Effector CD4-positive, alpha-beta T cell (primary cell): ENCODE results near the gene SAFB.

Experiments
- DNase-seq: peaks from one replicate; pipeline ENCODE4 v3.0.0-alpha.2; 2020

Gene SAFB

DNA sequence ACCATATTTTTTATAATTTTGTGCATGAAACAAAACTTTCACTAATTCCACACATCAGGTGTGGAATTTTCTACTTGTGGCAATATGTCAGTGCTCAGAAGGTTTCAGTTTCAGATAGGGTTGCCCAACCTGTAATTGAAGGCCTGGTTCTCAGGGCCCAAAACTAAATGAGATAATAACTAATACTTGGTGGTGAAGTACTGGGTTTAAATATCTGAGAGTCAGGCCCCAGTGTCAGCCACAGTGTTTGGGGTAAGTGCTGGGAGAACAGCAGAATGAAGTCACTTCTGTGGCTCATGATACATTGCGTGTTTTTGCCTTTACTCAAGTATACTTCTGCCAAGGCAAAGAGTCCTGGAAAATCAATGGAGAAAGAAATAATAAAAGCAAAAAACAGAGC lies 5.6 kb downstream of the SAFB start:
- no peak for DNase-seq

DNA sequence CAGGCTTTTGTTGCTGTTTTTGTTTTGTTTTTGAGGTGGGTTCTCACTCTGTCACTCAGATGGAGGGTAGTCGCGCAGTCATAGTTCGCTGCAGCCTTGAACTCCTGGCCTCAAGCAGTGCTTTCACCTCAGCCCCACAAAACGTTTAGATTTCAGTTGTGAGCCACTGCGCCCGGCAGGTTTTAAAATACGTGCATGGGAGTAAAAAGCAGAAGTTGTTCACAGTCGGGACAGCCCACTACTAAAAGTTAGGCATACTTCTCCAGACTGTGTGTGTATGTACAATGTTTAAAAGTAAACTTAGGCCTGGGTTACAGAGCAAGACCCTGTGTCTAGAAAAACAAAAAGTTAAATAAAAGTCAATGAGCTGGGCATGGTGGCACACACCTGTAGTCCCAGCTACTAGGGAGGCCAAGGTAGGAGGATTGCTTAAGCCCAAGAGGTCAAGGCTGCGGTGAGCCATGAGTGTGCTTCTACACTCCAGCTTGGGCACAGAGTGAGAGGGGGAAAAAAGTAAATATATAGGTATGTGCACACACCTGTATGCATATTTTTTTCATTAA lies 6.1 kb downstream of the SAFB start:
- no peak for DNase-seq

DNA sequence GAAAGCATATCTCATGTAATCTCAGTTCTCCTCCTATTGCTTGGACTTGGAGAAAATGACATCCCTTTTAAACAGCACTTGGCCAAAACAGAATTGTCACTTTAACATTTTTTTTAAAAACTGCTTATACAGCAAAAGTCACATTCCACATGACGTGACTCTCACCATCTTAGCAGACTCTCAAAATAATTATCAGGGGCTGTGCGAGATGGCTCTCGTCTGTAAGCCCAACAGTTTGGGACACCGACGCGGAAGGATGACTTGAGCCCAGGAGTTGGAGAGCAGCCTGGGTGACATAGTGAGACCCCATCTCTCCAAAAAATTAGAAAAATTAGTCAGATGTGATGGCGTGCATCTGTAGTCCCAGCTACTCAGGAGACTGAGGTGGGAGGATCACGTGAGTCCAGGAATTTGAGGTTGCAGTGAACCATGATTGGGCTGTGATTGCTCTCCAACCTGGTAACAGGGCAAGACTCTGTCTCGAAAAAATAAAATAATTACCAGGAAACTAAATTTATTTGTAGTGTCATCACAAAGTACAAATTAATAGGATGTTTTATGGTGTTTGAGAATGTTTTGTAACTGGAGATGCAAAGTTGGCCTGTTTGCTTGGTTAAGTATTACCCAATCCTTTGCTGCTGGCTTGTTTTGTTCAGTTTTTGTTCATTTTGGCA lies 8.8 kb downstream of the SAFB start:
- no peak for DNase-seq

GRCh38 chr19:5632241-5632612 lies 9.3 kb downstream of the SAFB start:
- DNase-seq = no peak

DNA sequence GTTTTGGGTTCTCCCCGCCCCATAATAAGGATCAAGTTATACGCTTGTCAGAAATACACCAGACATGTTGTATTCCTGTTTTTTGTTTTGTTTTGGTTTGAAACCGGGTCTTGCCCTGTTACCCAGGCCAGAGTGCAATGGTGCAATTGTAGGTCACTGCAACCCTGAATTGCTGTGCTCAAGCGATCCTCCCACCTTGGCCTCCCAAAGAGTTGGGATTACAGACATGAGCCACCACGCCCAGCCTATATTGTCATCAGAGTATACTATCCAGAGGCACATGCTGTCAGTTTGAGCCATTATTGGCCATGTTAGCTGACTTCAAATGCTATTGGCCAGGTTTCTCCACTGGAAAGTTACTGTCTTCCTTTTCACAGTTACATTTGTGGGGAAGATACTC lies 9.8 kb downstream of the SAFB start:
- no peak for DNase-seq

DNA sequence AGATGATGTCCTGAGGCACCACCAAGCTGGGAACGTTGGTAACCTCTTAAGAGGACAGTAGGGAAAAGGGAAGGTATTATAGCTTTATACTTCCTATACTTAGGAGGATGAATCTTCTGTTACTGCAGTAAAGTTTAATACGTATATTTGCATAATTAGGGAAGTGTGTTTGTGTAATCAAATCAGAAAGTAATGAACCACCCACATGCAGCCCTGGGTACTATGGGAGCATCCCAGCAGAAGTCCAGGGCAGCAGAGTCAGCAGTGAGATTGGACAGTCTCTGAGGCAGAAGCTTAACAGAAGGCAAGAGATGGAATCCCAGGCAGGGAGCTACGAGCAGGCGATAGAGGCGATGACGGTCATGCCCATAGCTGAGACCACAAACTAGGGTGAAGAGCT lies 12.5 kb downstream of the SAFB start:
- DNase-seq = no peak

- no peak for DNase-seq
Measured at GRCh38 chr19:5637971-5638370, 15.1 kb downstream of the SAFB start.

- DNase-seq = no peak
Measured at GRCh38 chr19:5641171-5641570, 18.3 kb downstream of the SAFB start.

DNA sequence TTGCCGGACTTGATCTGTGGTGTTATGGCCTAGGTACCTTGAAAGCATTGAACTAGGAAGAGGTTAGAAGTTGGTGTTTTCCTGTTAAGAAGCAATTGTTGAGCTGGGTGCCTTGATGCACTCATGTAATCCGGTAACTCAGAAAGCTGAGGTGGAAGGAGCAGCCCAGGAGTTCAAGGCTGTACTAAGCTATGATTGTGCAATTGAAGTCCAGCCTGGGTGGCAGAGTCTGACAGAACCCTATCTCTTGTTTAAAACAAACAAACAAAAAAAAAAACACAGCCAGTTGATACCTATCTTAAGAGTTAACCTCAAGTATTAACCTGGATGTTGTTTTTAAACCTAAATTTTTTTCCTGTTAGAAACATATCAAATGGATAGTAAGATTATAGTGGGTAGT lies 19.3 kb downstream of the SAFB start:
- DNase-seq = no peak

- DNase-seq = no peak
Measured at GRCh38 chr19:5643060-5643459, 20.2 kb downstream of the SAFB start.

DNA sequence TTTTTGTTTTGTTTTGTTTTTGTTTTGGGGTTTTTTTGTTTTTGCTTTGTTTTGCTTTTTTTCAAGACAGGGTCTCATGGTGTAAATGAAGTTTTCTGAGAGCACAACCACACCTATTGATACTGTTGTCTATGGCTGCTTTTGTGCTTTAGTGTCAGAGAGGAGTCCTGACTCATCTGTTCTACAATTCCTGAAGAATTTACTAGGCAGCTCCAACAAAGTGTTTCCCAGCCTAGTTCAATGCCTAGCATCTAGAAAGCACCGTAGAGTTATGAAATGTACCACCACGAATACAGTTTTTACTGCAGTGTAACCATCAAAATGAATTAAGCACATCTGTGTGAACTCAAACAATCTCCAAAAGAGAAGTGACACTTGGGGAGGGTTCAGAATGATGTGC lies 21.2 kb downstream of the SAFB start:
- no peak for DNase-seq

DNA sequence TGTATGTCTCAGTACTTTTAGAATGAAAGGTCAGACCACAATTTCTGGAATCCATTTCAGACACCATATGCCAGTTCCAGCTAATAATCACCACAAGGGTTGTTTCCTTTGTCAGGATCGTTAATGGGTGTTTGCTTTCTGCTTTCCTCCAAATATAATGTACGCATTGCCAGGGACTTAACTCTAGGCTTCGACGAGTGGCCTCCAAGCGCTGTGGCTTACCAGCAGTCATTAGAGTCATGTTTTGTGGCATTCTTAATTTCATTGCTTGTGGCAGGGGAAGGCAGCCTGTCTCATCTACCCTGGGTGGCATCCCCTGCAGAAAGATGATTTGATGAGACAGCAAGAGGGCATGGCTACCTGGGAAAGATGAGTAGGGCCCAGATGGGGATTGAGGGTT lies 22.5 kb downstream of the SAFB start:
- no peak for DNase-seq

DNA sequence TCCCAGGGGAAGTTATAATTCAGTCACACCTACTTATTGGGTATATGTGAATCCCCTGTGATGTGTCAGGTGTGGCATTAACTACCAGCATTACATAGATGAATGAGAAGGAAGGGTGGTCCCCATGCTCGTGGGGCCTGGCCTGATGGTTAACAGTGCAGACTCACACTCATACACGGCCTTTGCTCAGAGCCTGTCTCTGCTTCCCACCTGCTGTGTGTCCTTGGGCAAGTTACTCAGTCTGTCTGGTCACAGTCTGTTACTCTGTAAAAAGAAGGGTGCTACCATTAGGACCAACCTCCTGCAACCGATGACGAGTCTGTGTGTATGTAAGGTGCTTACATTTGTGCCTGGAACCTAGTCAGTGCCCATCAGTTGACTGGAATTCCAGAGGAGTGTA lies 23.8 kb downstream of the SAFB start:
- no peak for DNase-seq

- DNase-seq = no peak
Measured at GRCh38 chr19:5648464-5648863, 25.6 kb downstream of the SAFB start.

DNA sequence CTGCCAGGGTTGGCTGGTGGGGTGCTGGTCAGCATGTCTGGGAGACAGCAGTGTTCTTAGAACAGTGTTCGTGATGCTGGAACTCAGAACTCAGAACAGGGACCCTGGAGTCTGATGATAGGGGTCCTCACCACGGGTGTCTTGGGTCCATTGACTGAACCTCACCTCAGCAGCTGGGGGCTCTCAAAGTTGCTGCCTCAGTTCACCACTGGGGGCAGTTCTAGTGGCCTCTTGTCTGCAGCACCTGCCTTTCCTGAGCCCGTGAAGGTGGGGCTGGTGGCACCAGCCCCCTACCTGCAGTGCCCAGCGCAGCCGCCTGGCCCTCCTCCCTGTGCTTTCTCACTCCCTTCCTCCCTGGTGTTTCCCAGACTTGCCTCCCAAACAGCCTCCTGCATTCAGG lies 28.5 kb downstream of the SAFB start:
- DNase-seq = no peak

DNA sequence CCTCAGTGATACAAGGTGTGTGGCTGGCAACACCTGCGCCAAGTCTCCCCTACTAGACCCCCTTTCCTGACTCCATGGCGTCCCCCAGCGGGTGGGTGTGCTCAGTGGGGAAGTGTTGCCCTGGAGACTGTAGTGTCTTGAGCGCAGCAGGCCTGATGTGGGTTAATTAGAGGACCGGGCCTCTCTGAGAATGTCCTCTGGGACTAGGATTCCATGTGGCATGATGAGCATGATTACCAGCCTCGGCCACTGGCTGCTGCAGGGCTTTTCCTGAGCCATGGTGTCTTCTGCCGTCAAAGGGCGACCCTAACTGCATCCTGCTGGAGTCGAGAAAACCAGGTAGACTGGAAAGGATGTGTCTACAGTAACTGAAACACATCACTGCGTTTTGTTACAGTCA lies 29.4 kb downstream of the SAFB start:
- no peak for DNase-seq

DNA sequence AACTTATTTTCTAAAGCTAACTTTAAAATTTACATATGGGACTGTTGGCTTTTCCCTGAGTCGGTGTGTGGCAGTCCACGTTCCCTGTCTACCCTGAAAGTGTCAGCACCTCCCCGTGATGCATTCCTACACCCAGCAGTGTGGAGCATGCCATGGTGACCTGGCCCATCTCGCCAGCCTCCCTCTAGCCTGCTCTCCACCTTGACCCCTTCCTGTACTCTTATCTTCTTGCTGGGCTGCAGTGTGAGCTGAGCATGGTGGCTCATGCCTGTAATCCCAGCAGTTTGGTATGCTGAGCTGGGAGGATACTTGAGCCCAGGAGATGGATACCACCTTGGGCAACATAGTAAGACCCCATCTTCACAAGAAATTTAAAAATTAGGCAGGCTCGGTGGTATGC lies 32.0 kb downstream of the SAFB start:
- no peak for DNase-seq

GRCh38 chr19:5655412-5655811 lies 32.5 kb downstream of the SAFB start:
- no peak for DNase-seq

DNA sequence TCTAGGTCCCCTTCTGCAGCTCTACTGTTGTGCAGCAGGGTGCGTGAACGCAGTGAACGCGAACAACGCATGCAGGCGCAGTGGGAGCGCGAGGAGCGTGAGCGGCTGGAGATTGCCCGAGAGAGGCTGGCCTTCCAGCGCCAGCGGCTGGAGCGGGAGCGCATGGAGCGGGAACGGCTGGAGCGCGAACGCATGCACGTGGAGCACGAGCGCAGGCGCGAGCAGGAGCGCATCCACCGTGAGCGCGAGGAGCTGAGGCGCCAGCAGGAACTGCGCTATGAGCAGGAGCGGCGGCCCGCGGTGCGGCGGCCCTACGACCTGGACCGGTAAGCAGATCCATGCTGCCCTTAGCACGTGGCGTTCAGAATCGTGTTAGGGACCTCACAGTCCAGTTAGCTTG lies 38.6 kb downstream of the SAFB start:
- DNase-seq = no peak

- no peak for DNase-seq
Measured at GRCh38 chr19:5663904-5664303, 41.0 kb downstream of the SAFB start.

GRCh38 chr19:5664515-5664914 lies 41.6 kb downstream of the SAFB start:
- DNase-seq = no peak

- no peak for DNase-seq
Measured at GRCh38 chr19:5665781-5666513, 43.1 kb downstream of the SAFB start.

DNA sequence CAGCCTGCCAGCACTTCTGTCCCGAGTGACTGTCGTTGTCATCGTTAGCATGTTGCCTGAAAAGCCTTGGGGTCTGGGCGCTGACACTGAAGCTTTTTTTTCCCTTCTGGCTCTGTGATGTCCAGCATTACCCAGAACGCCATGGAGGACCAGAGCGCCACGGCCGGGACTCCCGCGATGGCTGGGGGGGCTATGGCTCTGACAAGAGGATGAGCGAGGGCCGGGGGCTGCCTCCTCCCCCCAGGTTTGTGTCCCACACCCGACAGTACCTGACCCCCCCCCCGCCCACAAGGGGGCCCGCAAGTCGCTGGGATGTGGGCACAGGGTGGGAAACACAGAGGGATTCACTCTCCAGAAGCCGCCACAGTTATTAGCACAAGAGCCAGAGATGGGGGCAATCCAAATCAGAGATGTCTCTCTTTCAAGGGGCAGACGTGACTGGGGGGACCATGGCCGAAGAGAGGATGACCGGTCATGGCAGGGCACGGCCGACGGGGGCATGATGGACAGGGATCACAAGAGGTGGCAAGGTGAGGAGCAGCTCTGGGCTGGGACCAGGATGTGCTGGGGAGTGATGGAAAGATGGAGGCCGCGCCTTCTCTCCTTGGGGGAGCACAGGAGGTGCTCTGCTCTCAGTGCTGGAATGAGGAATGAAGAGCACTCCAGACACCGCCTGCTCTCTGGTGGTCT lies 44.2 kb downstream of the SAFB start:
- no peak for DNase-seq

GRCh38 chr19:5667751-5668271 lies 44.9 kb downstream of the SAFB start:
- no peak for DNase-seq
